GM12892 (cell line): ENCODE measurements around the gene LSM7.

Source experiments
- DNase-seq: peaks from one replicate; pipeline ENCODE4 v3.0.0; 2011; ENCODE audit not compliant: insufficient read length
- FAIRE-seq: peaks from 2 replicates; lab custom pipeline; 2011; peaks lifted over from hg19 to GRCh38; lab: Jason Lieb, UNC
- POLR2A ChIP-seq: IDR thresholded peaks from 2 replicates; pipeline ENCODE4 v1.6.1; 2011; ENCODE audit warnings: low read depth, low read length, control low read depth
- POLR2AphosphoS5 ChIP-seq: IDR thresholded peaks from 2 replicates; pipeline ENCODE4 v1.6.1; 2011; ENCODE audit warnings: low read depth, low read length, control low read depth
- TAF1 ChIP-seq: IDR thresholded peaks from 2 replicates; pipeline ENCODE4 v1.6.1; 2011; ENCODE audit warnings: low read depth, mild to moderate bottlenecking, control low read depth, low read length, borderline replicate concordance

Gene LSM7

GRCh38 chr19:2334426-2334825, 6.0 kb upstream of the LSM7 start:
- DNase-seq (no peak), FAIRE-seq (no peak)
- no peak for TF ChIP-seq POLR2AphosphoS5
- no peak for TF ChIP-seq TAF1
- TF ChIP-seq POLR2A, result no peak

- DNase-seq (no peak), FAIRE-seq (no peak)
- TF ChIP-seq TAF1 (no peak), POLR2AphosphoS5 (no peak), POLR2A (no peak)
These were observed 5.4 kb upstream of the LSM7 start for GRCh38 chr19:2333807-2334211.

- FAIRE-seq, result no peak
- DNase-seq, result no peak
- no peak for TF ChIP-seq POLR2AphosphoS5
- TF ChIP-seq POLR2A, result no peak
- TF ChIP-seq TAF1, result no peak
These were observed 4.8 kb upstream of the LSM7 start for GRCh38 chr19:2333027-2333806.

- TF ChIP-seq POLR2A (peak; percentile 61), POLR2AphosphoS5 (peak; percentile 64), TAF1 (no peak)
- FAIRE-seq, result peak; percentile 91
These were observed 4.1 kb upstream of the LSM7 start for GRCh38 chr19:2332341-2333026.

GRCh38 chr19:2331601-2332246, 3.3 kb upstream of the LSM7 start:
- no peak for FAIRE-seq
- TF ChIP-seq POLR2AphosphoS5, result no peak
- TF ChIP-seq TAF1, result no peak
- no peak for TF ChIP-seq POLR2A
- no peak for DNase-seq

More at GRCh38 chr19:2332341-2333026, 4.1 kb upstream of the LSM7 start:
- DNase-seq, result peak; percentile 69

GRCh38 chr19:2330632-2331284, 2.4 kb upstream of the LSM7 start:
- no peak for DNase-seq
- no peak for FAIRE-seq
- no peak for TF ChIP-seq POLR2A
- no peak for TF ChIP-seq POLR2AphosphoS5
- no peak for TF ChIP-seq TAF1

GRCh38 chr19:2330255-2330631, 1.9 kb upstream of the LSM7 start:
- DNase-seq (no peak), FAIRE-seq (no peak)
- TF ChIP-seq POLR2A, result no peak
- no peak for TF ChIP-seq TAF1
- no peak for TF ChIP-seq POLR2AphosphoS5

GRCh38 chr19:2329501-2329916, 1.1 kb upstream of the LSM7 start:
- DNase-seq (no peak), FAIRE-seq (no peak)
- no peak for TF ChIP-seq TAF1
- TF ChIP-seq POLR2A, result no peak
- no peak for TF ChIP-seq POLR2AphosphoS5

- DNase-seq, result no peak
These were observed 728 bp upstream of the LSM7 start for GRCh38 chr19:2329149-2329478.

GRCh38 chr19:2327773-2328400, 499 bp downstream of the LSM7 start:
- FAIRE-seq (peak; percentile 97), DNase-seq (peak; percentile 62)
- TF ChIP-seq POLR2AphosphoS5, result no peak
- 0 out of 2 replicates have a peak, but pooled peaks have one; percentile 22 for TF ChIP-seq TAF1
- TF ChIP-seq POLR2A, result peak; percentile 12; the same call in 1 of the 2 replicates

More at GRCh38 chr19:2329149-2329478, 728 bp upstream of the LSM7 start:
- no peak for TF ChIP-seq POLR2A
- no peak for TF ChIP-seq POLR2AphosphoS5
- no peak for TF ChIP-seq TAF1
- no peak for FAIRE-seq
